Nephron progenitor cell (in vitro differentiated cells): ENCODE measurements around the gene S100A14.
A peak's percentile ranks its signal among the peaks of the same experiment; 100 is the strongest.
"Not testable (repeated sequence)": the region's sequence is repeated elsewhere in the genome, so short reads cannot be mapped to it uniquely, and the experiment has no call there.

Experiments
- DNase-seq: peaks from one replicate; pipeline ENCODE4 v3.0.0; 2021
- H3K27ac Mint-ChIP-seq: 2 replicates; pipeline ENCODE4 v1.8.0; 2021; ENCODE audit warnings: mild to moderate bottlenecking, moderate library complexity, mixed read lengths
- H3K27me3 Mint-ChIP-seq: 2 replicates; pipeline ENCODE4 v1.8.0; 2021; ENCODE audit warnings: mild to moderate bottlenecking, low read depth, mixed read lengths; ENCODE audit not compliant: poor library complexity
- H3K36me3 Mint-ChIP-seq: 2 replicates; pipeline ENCODE4 v1.8.0; 2021; ENCODE audit warnings: low read depth, mixed read lengths
- H3K4me1 Mint-ChIP-seq: 2 replicates; pipeline ENCODE4 v1.8.0; 2021; ENCODE audit warnings: mixed read lengths
- H3K4me3 Mint-ChIP-seq: 2 replicates; pipeline ENCODE4 v1.8.0; 2021; ENCODE audit warnings: mild to moderate bottlenecking, moderate library complexity, mixed read lengths
- H3K9me3 Mint-ChIP-seq: 2 replicates; pipeline ENCODE4 v1.8.0; 2021; ENCODE audit warnings: mild to moderate bottlenecking, moderate library complexity, mixed read lengths
- CTCF ChIP-seq: fragments of 200-600 bp; sonication (generic); IDR thresholded peaks from 2 replicates; pipeline ENCODE4 v1.5.0; 2021; ENCODE audit warnings: antibody characterized with exemption

Gene S100A14

GRCh38 chr1:153578490-153578889 is 37.6 kb downstream of the S100A14 start:
- TF ChIP-seq CTCF, result no peak
- H3K27me3 Mint-ChIP-seq, result no peaks in the 10 kb centered on the region

GRCh38 chr1:153577624-153578051 is 38.5 kb downstream of the S100A14 start:
- TF ChIP-seq CTCF, result no peak
- DNase-seq, result no peak
- no peaks in the 10 kb centered on the region for H3K27me3 Mint-ChIP-seq
- H3K27ac Mint-ChIP-seq, result no peak overlapping the region
- H3K4me3 Mint-ChIP-seq, result no peak overlapping the region
- H3K9me3 Mint-ChIP-seq, result peaks cover 28% of the 10 kb centered on the region
- peaks cover 10% of the 10 kb centered on the region for H3K4me1 Mint-ChIP-seq
- no peaks in the 10 kb centered on the region for H3K36me3 Mint-ChIP-seq

More at GRCh38 chr1:153578490-153578889, 37.6 kb downstream of the S100A14 start:
- no peak overlapping the region for H3K27ac Mint-ChIP-seq
- no peaks in the 10 kb centered on the region for H3K36me3 Mint-ChIP-seq
- peaks cover 23% of the 10 kb centered on the region for H3K9me3 Mint-ChIP-seq
- H3K4me1 Mint-ChIP-seq, result peaks cover 11% of the 10 kb centered on the region
- DNase-seq, result no peak
- no peak overlapping the region for H3K4me3 Mint-ChIP-seq

GRCh38 chr1:153577138-153577537 is 39.0 kb downstream of the S100A14 start:
- no peak overlapping the region for H3K4me3 Mint-ChIP-seq
- no peak for TF ChIP-seq CTCF
- H3K27me3 Mint-ChIP-seq, result peaks cover 2% of the 10 kb centered on the region
- H3K27ac Mint-ChIP-seq, result no peak overlapping the region
- peaks cover 10% of the 10 kb centered on the region for H3K4me1 Mint-ChIP-seq
- DNase-seq, result no peak
- H3K9me3 Mint-ChIP-seq, result peaks cover 28% of the 10 kb centered on the region
- no peaks in the 10 kb centered on the region for H3K36me3 Mint-ChIP-seq

- H3K9me3 Mint-ChIP-seq, result peaks cover 28% of the 10 kb centered on the region
- not testable (repeated sequence) for H3K27ac Mint-ChIP-seq, DNase-seq, H3K36me3 Mint-ChIP-seq, H3K27me3 Mint-ChIP-seq, H3K4me3 Mint-ChIP-seq
- peaks cover 17% of the 10 kb centered on the region for H3K4me1 Mint-ChIP-seq
Measured at GRCh38 chr1:153575497-153575896, 40.6 kb downstream of the S100A14 start.

GRCh38 chr1:153575081-153575491 is 41.0 kb downstream of the S100A14 start:
- H3K4me3 Mint-ChIP-seq, H3K27me3 Mint-ChIP-seq, H3K36me3 Mint-ChIP-seq, DNase-seq, H3K27ac Mint-ChIP-seq: not testable (repeated sequence)
- peaks cover 28% of the 10 kb centered on the region for H3K9me3 Mint-ChIP-seq
- peaks cover 17% of the 10 kb centered on the region for H3K4me1 Mint-ChIP-seq

GRCh38 chr1:153573351-153573750 is 42.8 kb downstream of the S100A14 start:
- Mint-ChIP-seq H3K36me3 (no peaks in the 10 kb centered on the region), H3K9me3 (peaks cover 28% of the 10 kb centered on the region), H3K27me3 (peaks cover 6% of the 10 kb centered on the region), H3K4me3 (no peak overlapping the region), H3K27ac (no peak overlapping the region), H3K4me1 (peaks cover 31% of the 10 kb centered on the region)
- DNase-seq, result no peak
- no peak for TF ChIP-seq CTCF

- Mint-ChIP-seq H3K9me3 (peaks cover 28% of the 10 kb centered on the region), H3K36me3 (no peaks in the 10 kb centered on the region)
- TF ChIP-seq CTCF, result peak; percentile 54
Measured at GRCh38 chr1:153572569-153573015, 43.5 kb downstream of the S100A14 start.

More at GRCh38 chr1:153572569-153573015, 43.5 kb downstream of the S100A14 start:
- no peak overlapping the region for H3K27ac Mint-ChIP-seq
- H3K4me3 Mint-ChIP-seq, result no peak overlapping the region
- H3K27me3 Mint-ChIP-seq, result peaks cover 9% of the 10 kb centered on the region
- DNase-seq, result peak; percentile 35
- peaks cover 31% of the 10 kb centered on the region for H3K4me1 Mint-ChIP-seq
